ENCODE results near the gene MRPL54.
"Not testable (repeated sequence)": the region's sequence is repeated elsewhere in the genome, so short reads cannot be mapped to it uniquely, and the experiment has no call there.

Gene MRPL54

GRCh38 chr19:3743486-3743885, 19.0 kb upstream of the MRPL54 start:
- no peak for DNase-seq (ENCODE audit: low read depth)

GRCh38 chr19:3745363-3746045, 17.0 kb upstream of the MRPL54 start:
- DNase-seq (ENCODE audit: low read depth), result no peak

GRCh38 chr19:3746371-3747056, 16.0 kb upstream of the MRPL54 start:
- no peak for DNase-seq (ENCODE audit: low read depth)

- no peak for DNase-seq (ENCODE audit: low read depth)
These were observed 13.5 kb upstream of the MRPL54 start for GRCh38 chr19:3748965-3749364.

- DNase-seq (ENCODE audit: low read depth), result no peak
These were observed 12.3 kb upstream of the MRPL54 start for GRCh38 chr19:3750211-3750610.

- no peak for DNase-seq (ENCODE audit: low read depth)
These were observed 11.2 kb upstream of the MRPL54 start for GRCh38 chr19:3751236-3751635.

GRCh38 chr19:3752492-3752891, 10.0 kb upstream of the MRPL54 start:
- no peak for DNase-seq (ENCODE audit: low read depth)

- no peak for DNase-seq (ENCODE audit: low read depth)
These were observed 8.7 kb upstream of the MRPL54 start for GRCh38 chr19:3753631-3754410.

GRCh38 chr19:3757705-3758104, 4.8 kb upstream of the MRPL54 start:
- DNase-seq (ENCODE audit: low read depth), result not testable (repeated sequence)

- not testable (repeated sequence) for DNase-seq (ENCODE audit: low read depth)
These were observed 4.2 kb upstream of the MRPL54 start for GRCh38 chr19:3758297-3758696.

GRCh38 chr19:3759482-3760254, 2.8 kb upstream of the MRPL54 start:
- no peak for DNase-seq (ENCODE audit: low read depth)

- DNase-seq (ENCODE audit: low read depth), result no peak
These were observed 1.6 kb upstream of the MRPL54 start for GRCh38 chr19:3760871-3761361.

- DNase-seq (ENCODE audit: low read depth), result peak; percentile 92
These were observed 926 bp upstream of the MRPL54 start, which contains the start of gene APBA3 for GRCh38 chr19:3761382-3762129. Gene APBA3 (minus strand): TSS chr19:3761692. CDS start chr19:3760264, 1,428 bp downstream.

GRCh38 chr19:3762130-3762473, 380 bp upstream of the MRPL54 start:
- DNase-seq (ENCODE audit: low read depth), result no peak

- DNase-seq (ENCODE audit: low read depth), result no peak
These were observed 2.6 kb downstream of the MRPL54 start for GRCh38 chr19:3765121-3765520.

- DNase-seq (ENCODE audit: low read depth), result not testable (repeated sequence)
These were observed 3.3 kb downstream of the MRPL54 start for GRCh38 chr19:3765757-3766156.

GRCh38 chr19:3766520-3766919, 4.0 kb downstream of the MRPL54 start:
- DNase-seq (ENCODE audit: low read depth), result no peak

- no peak for DNase-seq (ENCODE audit: low read depth)
These were observed 4.6 kb downstream of the MRPL54 start for GRCh38 chr19:3767050-3767449.

- DNase-seq (ENCODE audit: low read depth), result no peak
These were observed 5.7 kb downstream of the MRPL54 start for GRCh38 chr19:3768015-3768747.

GRCh38 chr19:3768748-3769099, 6.2 kb downstream of the MRPL54 start:
- DNase-seq (ENCODE audit: low read depth), result no peak

- DNase-seq (ENCODE audit: low read depth), result no peak
These were observed 7.0 kb downstream of the MRPL54 start for GRCh38 chr19:3769494-3769893.
